MM.1S (cell line): ENCODE data around the gene RPS29.

Source experiments
- DNase-seq: peaks from one replicate; pipeline ENCODE4 v3.0.0-alpha.2; 2015
- H2AFZ ChIP-seq: fragments of 300-600 bp; sonication (generic); 2 replicates; pipeline ENCODE4 v1.6.0; 2016; ENCODE audit warnings: antibody characterized with exemption, low read length
- H3F3A ChIP-seq: fragments of 300-600 bp; sonication (generic); 2 replicates; pipeline ENCODE4 v1.6.1; 2016; ENCODE audit warnings: mild to moderate bottlenecking, antibody characterized with exemption, low read length, moderate library complexity, mixed read lengths; ENCODE audit not compliant: insufficient read depth
- H3K27ac ChIP-seq: fragments of 300-600 bp; sonication (generic); 2 replicates; pipeline ENCODE4 v1.5.1; 2016; ENCODE audit warnings: mild to moderate bottlenecking, low read length
- H3K27me3 ChIP-seq: fragments of 300-600 bp; sonication (generic); replicated peaks from 2 replicates; pipeline ENCODE4 v1.6.0; 2016; ENCODE audit warnings: low read length; ENCODE audit not compliant: insufficient read depth
- H3K36me3 ChIP-seq: fragments of 300-600 bp; sonication (generic); replicated peaks from 2 replicates; pipeline ENCODE4 v1.6.1; 2016; ENCODE audit warnings: mild to moderate bottlenecking, low read length, mixed read lengths; ENCODE audit not compliant: insufficient read depth
- H3K4me1 ChIP-seq: fragments of 300-600 bp; sonication (generic); 2 replicates; pipeline ENCODE4 v1.6.1; 2016; ENCODE audit warnings: low read length, mixed read lengths
- H3K4me2 ChIP-seq: fragments of 300-600 bp; sonication (generic); 2 replicates; pipeline ENCODE4 v1.6.0; 2016; ENCODE audit warnings: low read depth, low read length
- H3K4me3 ChIP-seq: fragments of 300-600 bp; sonication (generic); 2 replicates; pipeline ENCODE4 v1.5.1; 2016; ENCODE audit warnings: low read length, mixed read lengths
- H3K79me2 ChIP-seq: fragments of 300-600 bp; sonication (generic); 2 replicates; pipeline ENCODE4 v1.6.1; 2016; ENCODE audit warnings: mixed run types, low read length, mixed read lengths
- H3K9ac ChIP-seq: fragments of 300-600 bp; sonication (generic); 2 replicates; pipeline ENCODE4 v1.6.1; 2016; ENCODE audit warnings: low read length, mixed read lengths
- H3K9me2 ChIP-seq: fragments of 300-600 bp; sonication (generic); replicated peaks from 2 replicates; pipeline ENCODE4 v1.6.1; 2016; ENCODE audit warnings: mild to moderate bottlenecking, low read length, mixed read lengths; ENCODE audit not compliant: insufficient read depth
- H3K9me3 ChIP-seq: fragments of 300-600 bp; sonication (generic); replicated peaks from 2 replicates; pipeline ENCODE4 v1.6.1; 2016; ENCODE audit warnings: mild to moderate bottlenecking, low read length, mixed read lengths; ENCODE audit not compliant: insufficient read depth
- H4K20me1 ChIP-seq: fragments of 300-600 bp; sonication (generic); 2 replicates; pipeline ENCODE4 v1.6.1; 2016; ENCODE audit warnings: mild to moderate bottlenecking, low read length, moderate library complexity, mixed read lengths; ENCODE audit not compliant: insufficient read depth
- CTCF ChIP-seq: fragments of 300-600 bp; sonication (generic); IDR thresholded peaks from 2 replicates; pipeline ENCODE4 v1.5.1; 2016; ENCODE audit warnings: antibody characterized with exemption, low read length, mixed read lengths
- EZH2 ChIP-seq: fragments of 300-600 bp; sonication (generic); optimal IDR thresholded peaks from 2 replicates; pipeline ENCODE3; 2017; ENCODE audit warnings: low read depth, mild to moderate bottlenecking, antibody characterized with exemption, low read length, mixed read lengths
- EZH2phosphoT487 ChIP-seq: fragments of 300-600 bp; sonication (generic); IDR thresholded peaks from 2 replicates; pipeline ENCODE4 v1.6.1; 2018; ENCODE audit warnings: antibody characterized with exemption, low read length

The RPS29 gene

GRCh38 chr14:49585803-49586672, at the start of gene RPS29:
Gene RPS29, minus strand, starts transcription at chr14:49586380. Its CDS starts 34 bp downstream, at chr14:49586346.
- Histone ChIP-seq H3K9me3 (no peaks in the 10 kb centered on the region), H4K20me1 (peaks cover 3% of the 10 kb centered on the region; the same call in 1 of the 2 replicates), H3K4me3 (peak within 1 kb of the TSS; percentile 86), H3K27me3 (no peaks in the 10 kb centered on the region), H3K4me2 (peak within 1 kb of the TSS; percentile 45; the same call in 1 of the 2 replicates), H3K79me2 (peaks cover 44% of the 10 kb centered on the region), H2AFZ (peak within 1 kb of the TSS; percentile 25; the same call in 1 of the 2 replicates), H3K9ac (peak within 1 kb of the TSS; percentile 96), H3K36me3 (no peaks in the 10 kb centered on the region; the same call in 1 of the 2 replicates), H3F3A (peaks cover 13% of the 10 kb centered on the region), H3K4me1 (no peaks in the 10 kb centered on the region), H3K27ac (peak within 1 kb of the TSS; percentile 82), H3K9me2 (no peaks in the 10 kb centered on the region)
- no peak for TF ChIP-seq EZH2phosphoT487
- no peak for TF ChIP-seq CTCF
- TF ChIP-seq EZH2: no peak
- peak; percentile 96 for DNase-seq

- H3K27ac ChIP-seq: peak within 1 kb of the TSS; percentile 94
- TF ChIP-seq EZH2phosphoT487 (no peak), CTCF (no peak), EZH2 (no peak)
- H3K4me3 ChIP-seq: peak within 1 kb of the TSS; percentile 81
- H3K4me2 ChIP-seq: peak within 1 kb of the TSS; percentile 73
- no peaks in the 10 kb centered on the region for H3K36me3 ChIP-seq
- H4K20me1 ChIP-seq: no peaks in the 10 kb centered on the region
- H3K27me3 ChIP-seq: no peaks in the 10 kb centered on the region
- no peaks in the 10 kb centered on the region for H3K9me3 ChIP-seq
- H2AFZ ChIP-seq: peak within 1 kb of the TSS; percentile 35
- peak within 1 kb of the TSS; percentile 93 for H3K9ac ChIP-seq
- H3K4me1 ChIP-seq: no peaks in the 10 kb centered on the region
- H3F3A ChIP-seq: peaks cover 10% of the 10 kb centered on the region
- peaks cover 32% of the 10 kb centered on the region for H3K79me2 ChIP-seq
- H3K9me2 ChIP-seq: no peaks in the 10 kb centered on the region
- DNase-seq: peak; percentile 31
Measured at GRCh38 chr14:49634547-49635334, 48.6 kb upstream of the RPS29 start, which contains the start of gene DNAAF2. Gene DNAAF2, minus strand, starts transcription at chr14:49635244. Its CDS starts 95 bp downstream, at chr14:49635149.

- Histone ChIP-seq H3F3A (peaks cover 10% of the 10 kb centered on the region), H3K79me2 (peaks cover 32% of the 10 kb centered on the region), H3K36me3 (no peaks in the 10 kb centered on the region), H3K9ac (peak overlapping the region; percentile 93), H3K9me2 (no peaks in the 10 kb centered on the region), H4K20me1 (no peaks in the 10 kb centered on the region), H3K4me1 (no peaks in the 10 kb centered on the region), H3K4me3 (peak overlapping the region; percentile 81), H2AFZ (peak overlapping the region; percentile 35), H3K27me3 (no peaks in the 10 kb centered on the region), H3K4me2 (peak overlapping the region; percentile 73), H3K27ac (peak overlapping the region; percentile 94; the same call in 1 of the 2 replicates), H3K9me3 (no peaks in the 10 kb centered on the region)
- TF ChIP-seq CTCF (peak; percentile 56), EZH2phosphoT487 (no peak)
- DNase-seq: peak; percentile 85
Measured at GRCh38 chr14:49633640-49634546, 47.7 kb upstream of the RPS29 start.
